GM11168 (cell line): Measurements from ENCODE around the gene ADAM11.
"Not testable (repeated sequence)": the region's sequence is repeated elsewhere in the genome, so short reads cannot be mapped to it uniquely, and the experiment has no call there.

Experiments
- in situ Hi-C: fragments of 300-500 bp; cut with MboI; formaldehyde crosslinking; loops from one replicate; pipeline ENCODE4 v1.12.0; 2022; ENCODE audit warnings: low sequenced_read_pairs; ENCODE audit not compliant: unreplicated experiment

Gene ADAM11

GRCh38 chr17:44792276-44792675 is 33.5 kb downstream of the ADAM11 start:
- in situ Hi-C loops, result loop anchor here (5.0 kb wide), 1 partner anchor 80 kb away; no protein-coding TSS in a partner anchor

- in situ Hi-C loops, result loop anchor here (5.0 kb wide), 1 partner anchor 78 kb away; no protein-coding TSS in a partner anchor
Measured at GRCh38 chr17:44793885-44794842, 35.4 kb downstream of the ADAM11 start.

GRCh38 chr17:44794851-44795413 is 36.1 kb downstream of the ADAM11 start:
- in situ Hi-C loops, result loop anchor here (5.0 kb wide), 1 partner anchor 77 kb away; no protein-coding TSS in a partner anchor

GRCh38 chr17:44795421-44795820 is 36.6 kb downstream of the ADAM11 start:
- in situ Hi-C loops, result no loop called here

- in situ Hi-C loops, result no loop called here
Measured at GRCh38 chr17:44795928-44796327, 37.1 kb downstream of the ADAM11 start.

GRCh38 chr17:44796731-44797130 is 37.9 kb downstream of the ADAM11 start:
- in situ Hi-C loops, result no loop called here

GRCh38 chr17:44797802-44798201 is 39.0 kb downstream of the ADAM11 start:
- in situ Hi-C loops, result no loop called here

GRCh38 chr17:44798356-44798755 is 39.6 kb downstream of the ADAM11 start:
- in situ Hi-C loops, result no loop called here

- in situ Hi-C loops, result no loop called here
Measured at GRCh38 chr17:44801880-44802279, 43.1 kb downstream of the ADAM11 start.

GRCh38 chr17:44804302-44805089 is 45.7 kb downstream of the ADAM11 start:
- in situ Hi-C loops, result no loop called here

GRCh38 chr17:44807093-44807816 is 48.5 kb downstream of the ADAM11 start:
- in situ Hi-C loops, result no loop called here

- in situ Hi-C loops, result no loop called here
Measured at GRCh38 chr17:44807817-44808155, 49.0 kb downstream of the ADAM11 start.

GRCh38 chr17:44808156-44808555 is 49.4 kb downstream of the ADAM11 start:
- in situ Hi-C loops, result no loop called here

- in situ Hi-C loops, result not testable (repeated sequence)
Measured at GRCh38 chr17:44808656-44809388, 50.0 kb downstream of the ADAM11 start.

GRCh38 chr17:44812263-44812662 is 53.5 kb downstream of the ADAM11 start:
- in situ Hi-C loops, result no loop called here

GRCh38 chr17:44818508-44818907 is 59.7 kb downstream of the ADAM11 start:
- in situ Hi-C loops, result not testable (repeated sequence)

- in situ Hi-C loops, result no loop called here
Measured at GRCh38 chr17:44820631-44821212, 61.9 kb downstream of the ADAM11 start.

- in situ Hi-C loops, result not testable (repeated sequence)
Measured at GRCh38 chr17:44825236-44825635, 66.4 kb downstream of the ADAM11 start.
